ENCODE results near the gene ZFP62.
A peak's percentile ranks its signal among the peaks of the same experiment; 100 is the strongest.

The ZFP62 gene

GRCh38 chr5:180808461-180809000 lies 52.5 kb downstream of the ZFP62 start:
- H3K4me3 ChIP-seq (ENCODE audit: low read depth, low read length) = peak overlapping the region; percentile 86
- peaks cover 43% of the 10 kb centered on the region for H3K4me1 ChIP-seq (ENCODE audit: control insufficient read depth, insufficient read depth, low read length)
- H3K9me3 ChIP-seq (ENCODE audit: control insufficient read depth, insufficient read depth, low read depth, low read length) = no peaks in the 10 kb centered on the region
- H3K36me3 ChIP-seq (ENCODE audit: control insufficient read depth, insufficient read depth, low read length) = peaks cover 10% of the 10 kb centered on the region
- no peak overlapping the region for H3K27ac ChIP-seq (ENCODE audit: low read depth, low read length)
- H3K9ac ChIP-seq (ENCODE audit: low read length) = no peak overlapping the region
- no peaks in the 10 kb centered on the region for H3K27me3 ChIP-seq (ENCODE audit: control insufficient read depth, insufficient read depth, low read length)

GRCh38 chr5:180807654-180808414 lies 53.2 kb downstream of the ZFP62 start:
- H3K4me3 ChIP-seq (ENCODE audit: low read depth, low read length) = peak overlapping the region; percentile 86; the same call in 1 of the 2 replicates
- H3K9me3 ChIP-seq (ENCODE audit: control insufficient read depth, insufficient read depth, low read depth, low read length) = no peaks in the 10 kb centered on the region
- H3K27ac ChIP-seq (ENCODE audit: low read depth, low read length) = no peak overlapping the region
- peaks cover 47% of the 10 kb centered on the region for H3K4me1 ChIP-seq (ENCODE audit: control insufficient read depth, insufficient read depth, low read length)
- no peak overlapping the region for H3K9ac ChIP-seq (ENCODE audit: low read length)
- no peaks in the 10 kb centered on the region for H3K27me3 ChIP-seq (ENCODE audit: control insufficient read depth, insufficient read depth, low read length)
- H3K36me3 ChIP-seq (ENCODE audit: control insufficient read depth, insufficient read depth, low read length) = peaks cover 10% of the 10 kb centered on the region

- Histone ChIP-seq H3K4me1 (ENCODE audit: control insufficient read depth, insufficient read depth, low read length) (peaks cover 47% of the 10 kb centered on the region), H3K27me3 (ENCODE audit: control insufficient read depth, insufficient read depth, low read length) (no peaks in the 10 kb centered on the region), H3K9me3 (ENCODE audit: control insufficient read depth, insufficient read depth, low read depth, low read length) (no peaks in the 10 kb centered on the region), H3K9ac (ENCODE audit: low read length) (no peak overlapping the region), H3K27ac (ENCODE audit: low read depth, low read length) (no peak overlapping the region), H3K36me3 (ENCODE audit: control insufficient read depth, insufficient read depth, low read length) (peaks cover 10% of the 10 kb centered on the region), H3K4me3 (ENCODE audit: low read depth, low read length) (no peak overlapping the region)
These were observed 54.0 kb downstream of the ZFP62 start for GRCh38 chr5:180807046-180807445.

GRCh38 chr5:180806351-180807011 lies 54.6 kb downstream of the ZFP62 start:
- H3K4me1 ChIP-seq (ENCODE audit: control insufficient read depth, insufficient read depth, low read length) = peaks cover 45% of the 10 kb centered on the region
- peaks cover 10% of the 10 kb centered on the region for H3K36me3 ChIP-seq (ENCODE audit: control insufficient read depth, insufficient read depth, low read length)
- no peaks in the 10 kb centered on the region for H3K27me3 ChIP-seq (ENCODE audit: control insufficient read depth, insufficient read depth, low read length)
- no peak overlapping the region for H3K27ac ChIP-seq (ENCODE audit: low read depth, low read length)
- H3K9me3 ChIP-seq (ENCODE audit: control insufficient read depth, insufficient read depth, low read depth, low read length) = no peaks in the 10 kb centered on the region
- H3K9ac ChIP-seq (ENCODE audit: low read length) = no peak overlapping the region
- H3K4me3 ChIP-seq (ENCODE audit: low read depth, low read length) = no peak overlapping the region

- Histone ChIP-seq H3K27me3 (ENCODE audit: control insufficient read depth, insufficient read depth, low read length) (no peaks in the 10 kb centered on the region), H3K9me3 (ENCODE audit: control insufficient read depth, insufficient read depth, low read depth, low read length) (no peaks in the 10 kb centered on the region), H3K27ac (ENCODE audit: low read depth, low read length) (0 out of 2 replicates have a peak overlapping the region, but pooled peaks have one; percentile 77), H3K9ac (ENCODE audit: low read length) (no peak overlapping the region), H3K4me3 (ENCODE audit: low read depth, low read length) (no peak overlapping the region), H3K4me1 (ENCODE audit: control insufficient read depth, insufficient read depth, low read length) (peaks cover 41% of the 10 kb centered on the region), H3K36me3 (ENCODE audit: control insufficient read depth, insufficient read depth, low read length) (peaks cover 16% of the 10 kb centered on the region)
These were observed 56.9 kb downstream of the ZFP62 start for GRCh38 chr5:180804129-180804618.

GRCh38 chr5:180803181-180804128 lies 57.6 kb downstream of the ZFP62 start:
- no peaks in the 10 kb centered on the region for H3K27me3 ChIP-seq (ENCODE audit: control insufficient read depth, insufficient read depth, low read length)
- peak overlapping the region; percentile 77 for H3K27ac ChIP-seq (ENCODE audit: low read depth, low read length)
- peak overlapping the region; percentile 68 for H3K4me3 ChIP-seq (ENCODE audit: low read depth, low read length)
- peak overlapping the region; percentile 51 for H3K9ac ChIP-seq (ENCODE audit: low read length)
- no peaks in the 10 kb centered on the region for H3K9me3 ChIP-seq (ENCODE audit: control insufficient read depth, insufficient read depth, low read depth, low read length)
- peaks cover 16% of the 10 kb centered on the region for H3K36me3 ChIP-seq (ENCODE audit: control insufficient read depth, insufficient read depth, low read length)
- H3K4me1 ChIP-seq (ENCODE audit: control insufficient read depth, insufficient read depth, low read length) = peaks cover 35% of the 10 kb centered on the region

- H3K4me1 ChIP-seq (ENCODE audit: control insufficient read depth, insufficient read depth, low read length) = peaks cover 27% of the 10 kb centered on the region
- H3K9ac ChIP-seq (ENCODE audit: low read length) = peak within 1 kb of the TSS; percentile 96
- H3K4me3 ChIP-seq (ENCODE audit: low read depth, low read length) = peak within 1 kb of the TSS; percentile 92
- H3K36me3 ChIP-seq (ENCODE audit: control insufficient read depth, insufficient read depth, low read length) = peaks cover 18% of the 10 kb centered on the region
- no peaks in the 10 kb centered on the region for H3K9me3 ChIP-seq (ENCODE audit: control insufficient read depth, insufficient read depth, low read depth, low read length)
- peak within 1 kb of the TSS; percentile 77 for H3K27ac ChIP-seq (ENCODE audit: low read depth, low read length)
- H3K27me3 ChIP-seq (ENCODE audit: control insufficient read depth, insufficient read depth, low read length) = no peaks in the 10 kb centered on the region
These were observed 58.5 kb downstream of the ZFP62 start, which contains the start of gene MGAT1 for GRCh38 chr5:180802325-180803180. MGAT1 (minus strand) TSS chr5:180802806; CDS start chr5:180792971, 9,835 bp downstream.

GRCh38 chr5:180801596-180802324 lies 59.3 kb downstream of the ZFP62 start:
- Histone ChIP-seq H3K4me1 (ENCODE audit: control insufficient read depth, insufficient read depth, low read length) (peaks cover 21% of the 10 kb centered on the region), H3K9ac (ENCODE audit: low read length) (peak overlapping the region; percentile 35), H3K27ac (ENCODE audit: low read depth, low read length) (no peak overlapping the region), H3K9me3 (ENCODE audit: control insufficient read depth, insufficient read depth, low read depth, low read length) (no peaks in the 10 kb centered on the region), H3K27me3 (ENCODE audit: control insufficient read depth, insufficient read depth, low read length) (no peaks in the 10 kb centered on the region), H3K36me3 (ENCODE audit: control insufficient read depth, insufficient read depth, low read length) (peaks cover 13% of the 10 kb centered on the region), H3K4me3 (ENCODE audit: low read depth, low read length) (peak overlapping the region; percentile 92)

GRCh38 chr5:180799902-180800801 lies 60.9 kb downstream of the ZFP62 start:
- Histone ChIP-seq H3K9me3 (ENCODE audit: control insufficient read depth, insufficient read depth, low read depth, low read length) (no peaks in the 10 kb centered on the region), H3K36me3 (ENCODE audit: control insufficient read depth, insufficient read depth, low read length) (peaks cover 13% of the 10 kb centered on the region; the same call in 1 of the 2 replicates), H3K4me1 (ENCODE audit: control insufficient read depth, insufficient read depth, low read length) (peaks cover 28% of the 10 kb centered on the region), H3K9ac (ENCODE audit: low read length) (no peak overlapping the region), H3K27ac (ENCODE audit: low read depth, low read length) (no peak overlapping the region), H3K27me3 (ENCODE audit: control insufficient read depth, insufficient read depth, low read length) (no peaks in the 10 kb centered on the region), H3K4me3 (ENCODE audit: low read depth, low read length) (no peak overlapping the region)
